GM13976 (cell line): ENCODE data around the gene PTPRK.

Experiments
- DNase-seq: peaks from one replicate; pipeline ENCODE4 v3.0.0; 2012; ENCODE audit warnings: low spot score
- CTCF ChIP-seq: IDR thresholded peaks from 2 replicates; pipeline ENCODE4 v1.5.1; 2012; ENCODE audit warnings: borderline replicate concordance, mild to moderate bottlenecking; ENCODE audit not compliant: insufficient read depth; ENCODE audit errors: extremely low read depth, missing control alignments, control extremely low read depth
- in situ Hi-C: fragments of 300-500 bp; cut with MboI; formaldehyde crosslinking; loops from one replicate; pipeline ENCODE4 v1.12.0; 2022; ENCODE audit warnings: low sequenced_read_pairs, mixed read lengths, inconsistent platforms; ENCODE audit not compliant: unreplicated experiment

PTPRK gene

GRCh38 chr6:128284128-128284527 is 236.3 kb downstream of the PTPRK start:
- in situ Hi-C loops, result no loop called here
- no peak for DNase-seq
- no peak for TF ChIP-seq CTCF

- in situ Hi-C loops, result no loop called here
- TF ChIP-seq CTCF, result no peak
- DNase-seq, result no peak
Observed at GRCh38 chr6:128282961-128283360, 237.4 kb downstream of the PTPRK start.

GRCh38 chr6:128280960-128281359 is 239.4 kb downstream of the PTPRK start:
- TF ChIP-seq CTCF, result no peak
- in situ Hi-C loops, result no loop called here
- DNase-seq, result no peak

- in situ Hi-C loops, result no loop called here
- DNase-seq, result no peak
Observed at GRCh38 chr6:128280066-128280465, 240.3 kb downstream of the PTPRK start.

GRCh38 chr6:128278836-128279235 is 241.6 kb downstream of the PTPRK start:
- no peak for TF ChIP-seq CTCF
- in situ Hi-C loops, result no loop called here
- DNase-seq, result no peak

More at GRCh38 chr6:128280066-128280465, 240.3 kb downstream of the PTPRK start:
- TF ChIP-seq CTCF, result no peak

GRCh38 chr6:128277379-128277778 is 243.0 kb downstream of the PTPRK start:
- in situ Hi-C loops, result no loop called here
- TF ChIP-seq CTCF, result no peak
- no peak for DNase-seq

- TF ChIP-seq CTCF, result no peak
- in situ Hi-C loops, result no loop called here
- no peak for DNase-seq
Observed at GRCh38 chr6:128276311-128276710, 244.1 kb downstream of the PTPRK start.
